Mesenchymal stem cell (in vitro differentiated cells and primary cell): Measurements from ENCODE around the gene C12orf60.

Experiments
- DNase-seq: peaks from one replicate; pipeline ENCODE4 v3.0.0-alpha.2; 2013
- H2AFZ ChIP-seq: one replicate; pipeline ENCODE4 v1.6.1; 2013; ENCODE audit warnings: low read depth, mild to moderate bottlenecking, control low read depth, inconsistent platforms, low read length, moderate library complexity
- H2AK5ac ChIP-seq: 2 replicates; pipeline ENCODE4 v1.6.1; 2013; ENCODE audit warnings: low read length, moderate library complexity, mild to moderate bottlenecking, inconsistent platforms; ENCODE audit not compliant: severe bottlenecking
- H2BK120ac ChIP-seq: one replicate; pipeline ENCODE4 v1.6.1; 2013; ENCODE audit warnings: low read depth, mild to moderate bottlenecking, inconsistent platforms, low read length, moderate library complexity
- H2BK12ac ChIP-seq, 2 experiments: one replicate each; pipeline ENCODE4 v1.6.1; 2013; ENCODE audit warnings: inconsistent platforms in 2 of 2, low read length in 2 of 2, mild to moderate bottlenecking in 2 of 2, moderate library complexity in 2 of 2, control low read depth in 1 of 2
- H2BK15ac ChIP-seq: one replicate; pipeline ENCODE4 v1.6.1; 2013; ENCODE audit warnings: mild to moderate bottlenecking, low read depth, inconsistent platforms; ENCODE audit not compliant: poor library complexity, severe bottlenecking
- H2BK5ac ChIP-seq: 2 replicates; pipeline ENCODE4 v1.6.1; 2013; ENCODE audit warnings: low read depth, mild to moderate bottlenecking, low read length, control low read depth, inconsistent platforms; ENCODE audit not compliant: poor library complexity, severe bottlenecking
- H3K14ac ChIP-seq, 2 experiments: one replicate each; pipeline ENCODE4 v1.6.1; 2013; ENCODE audit warnings: inconsistent platforms in 2 of 2, low read length in 2 of 2, control low read depth in 1 of 2, mild to moderate bottlenecking in 1 of 2, moderate library complexity in 1 of 2
- H3K18ac ChIP-seq, 2 experiments: one replicate each; pipeline ENCODE4 v1.6.1; 2013; ENCODE audit warnings: inconsistent platforms in 2 of 2, low read length in 2 of 2, control low read depth in 1 of 2, low read depth in 1 of 2, mild to moderate bottlenecking in 1 of 2
- H3K23ac ChIP-seq, 2 experiments: one replicate each; pipeline ENCODE4 v1.6.1; 2013; ENCODE audit warnings: inconsistent platforms in 2 of 2, low read length in 2 of 2, mild to moderate bottlenecking in 2 of 2, moderate library complexity in 2 of 2, control low read depth in 1 of 2
- H3K27ac ChIP-seq: 2 replicates; pipeline ENCODE4 v1.5.1; 2013; ENCODE audit warnings: mild to moderate bottlenecking, moderate library complexity, low read length, control low read depth, inconsistent platforms; ENCODE audit not compliant: poor library complexity, severe bottlenecking
- H3K27me3 ChIP-seq, 2 experiments: 2 replicates each; pipeline versions ENCODE4 v1.6.1 to v1.7.0; 2013; ENCODE audit warnings: low read length in 2 of 2, mild to moderate bottlenecking in 2 of 2, moderate library complexity in 2 of 2, control low read depth in 1 of 2, inconsistent platforms in 1 of 2; ENCODE audit not compliant: control insufficient read depth in 1 of 2, insufficient read depth in 1 of 2
- H3K36me3 ChIP-seq, 2 experiments: 2 replicates each; pipeline versions ENCODE4 v1.6.1 to v1.7.0; 2013; ENCODE audit warnings: low read length in 2 of 2, control low read depth in 1 of 2, inconsistent platforms in 1 of 2, low read depth in 1 of 2, mild to moderate bottlenecking in 1 of 2; ENCODE audit not compliant: insufficient read depth in 2 of 2, control insufficient read depth in 1 of 2
- H3K4ac ChIP-seq, 2 experiments: one replicate each; pipeline ENCODE4 v1.6.1; 2013; ENCODE audit warnings: inconsistent platforms in 2 of 2, low read length in 2 of 2, mild to moderate bottlenecking in 2 of 2, moderate library complexity in 2 of 2, control low read depth in 1 of 2, low read depth in 1 of 2
- H3K4me1 ChIP-seq: 2 replicates; pipeline ENCODE4 v1.6.1; 2013; ENCODE audit warnings: low read depth, low read length, control low read depth; ENCODE audit not compliant: control insufficient read depth, insufficient read depth
- H3K4me2 ChIP-seq: 2 replicates; pipeline ENCODE4 v1.6.1; 2013; ENCODE audit warnings: low read length, mild to moderate bottlenecking, inconsistent platforms; ENCODE audit not compliant: poor library complexity, severe bottlenecking
- H3K4me3 ChIP-seq, 2 experiments: 2 replicates each; pipeline versions ENCODE4 v1.5.1 to v1.7.0; 2013; ENCODE audit warnings: low read length in 2 of 2, mild to moderate bottlenecking in 2 of 2, control low read depth in 1 of 2, low read depth in 1 of 2; ENCODE audit not compliant: insufficient read depth in 1 of 2
- H3K79me1 ChIP-seq: replicated peaks from 2 replicates; pipeline ENCODE4 v1.6.1; 2013; ENCODE audit warnings: mild to moderate bottlenecking, control low read depth, low read length, inconsistent platforms; ENCODE audit not compliant: poor library complexity, severe bottlenecking
- H3K9ac ChIP-seq: 2 replicates; pipeline ENCODE4 v1.7.0; 2013; ENCODE audit warnings: mild to moderate bottlenecking, low read length, moderate library complexity
- H3K9me3 ChIP-seq: 2 replicates; pipeline ENCODE4 v1.7.0; 2013; ENCODE audit warnings: mild to moderate bottlenecking, low read length; ENCODE audit not compliant: control insufficient read depth
- H4K8ac ChIP-seq: one replicate; pipeline ENCODE4 v1.6.1; 2013; ENCODE audit warnings: inconsistent platforms, mild to moderate bottlenecking, low read length, moderate library complexity
- H4K91ac ChIP-seq: one replicate; pipeline ENCODE4 v1.6.1; 2013; ENCODE audit warnings: mild to moderate bottlenecking, low read length, inconsistent platforms
- WGBS: methylation state at CpG from one replicate; pipeline ENCODE4 v1.1.7; 2013; ENCODE audit warnings: mixed read lengths; 5-methylcytosine and 5-hydroxymethylcytosine counted together

C12orf60 gene

DNA sequence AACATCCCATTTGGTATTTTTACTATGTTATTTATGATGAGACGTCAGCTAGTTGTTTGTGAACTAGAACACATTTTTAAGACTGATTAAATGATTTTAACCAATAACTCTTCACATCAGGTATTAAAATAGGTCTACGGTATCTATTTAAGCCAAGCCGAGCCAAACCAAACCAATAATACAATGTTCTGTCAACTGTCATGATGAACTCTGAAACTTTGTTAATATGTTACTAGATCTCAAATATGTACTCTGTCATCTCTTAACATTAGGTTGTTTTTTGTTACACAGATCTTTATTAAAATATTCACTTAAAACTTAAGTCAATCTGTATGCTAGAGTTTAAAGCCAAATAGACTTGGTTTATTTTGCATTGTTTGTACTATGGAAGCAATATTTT, 38.8 kb downstream of the C12orf60 start:
- Histone ChIP-seq H3K9me3 (no peaks in the 10 kb centered on the region), H3K14ac (no peak overlapping the region)
- 83% methylated on average over 2 of the region's 3 CpGs for WGBS

DNA sequence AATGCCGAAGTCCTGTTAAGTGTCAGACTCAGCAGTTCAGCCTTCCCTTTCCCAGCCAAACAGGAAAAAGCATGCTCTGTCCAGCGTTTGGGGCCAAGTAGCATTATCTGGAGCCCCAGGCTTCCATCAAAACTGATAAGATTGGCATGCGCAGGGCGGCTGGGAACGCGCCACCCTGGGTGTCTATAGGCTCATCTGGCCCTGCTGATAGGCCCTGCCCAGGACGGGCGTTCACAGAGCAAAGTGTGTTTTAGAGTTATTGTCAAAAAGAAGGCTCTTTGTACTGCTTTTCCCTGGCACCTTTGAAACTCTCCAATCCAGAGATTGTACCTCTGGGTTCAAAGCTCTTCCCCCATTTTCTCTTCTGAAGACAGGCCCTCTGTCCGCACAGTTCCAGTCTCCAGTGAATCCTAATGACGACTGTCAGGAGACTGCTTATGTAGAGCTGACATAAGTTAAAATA, 40.0 kb downstream of the C12orf60 start, which contains the start of gene ART4:
Gene ART4, minus strand, starts transcription at position 102 of the 463 bp plus-strand sequence. CDS start 413 bp downstream, outside the sequence.
- peak within 1 kb of the TSS in 1 of 2 experiments; percentile 67 for H3K4ac ChIP-seq
- no peak within 1 kb of the TSS for H3K4me3 ChIP-seq
- H4K8ac ChIP-seq = no peak within 1 kb of the TSS
- no peak within 1 kb of the TSS for H2BK15ac ChIP-seq
- H3K27me3 ChIP-seq = no peaks in the 10 kb centered on the region
- no peak for DNase-seq
- no peak within 1 kb of the TSS for H4K91ac ChIP-seq
- peak within 1 kb of the TSS in 1 of 2 experiments; percentile 78 for H3K18ac ChIP-seq
- no peak within 1 kb of the TSS for H3K4me2 ChIP-seq
- no peaks in the 10 kb centered on the region for H3K9me3 ChIP-seq
- no peak within 1 kb of the TSS for H2BK5ac ChIP-seq
- H3K4me1 ChIP-seq = peaks cover 2% of the 10 kb centered on the region
- H3K79me1 ChIP-seq = no peaks in the 10 kb centered on the region
- no peak within 1 kb of the TSS for H2AFZ ChIP-seq
- no peak within 1 kb of the TSS for H3K23ac ChIP-seq
- H3K9ac ChIP-seq = no peak within 1 kb of the TSS
- no peaks in the 10 kb centered on the region for H3K36me3 ChIP-seq
- peak within 1 kb of the TSS in 1 of 2 experiments; percentile 88 for H2BK12ac ChIP-seq
- no peak within 1 kb of the TSS for H3K14ac ChIP-seq
- no peak within 1 kb of the TSS for H3K27ac ChIP-seq
- WGBS = 86% methylated on average over 10 of the region's 10 CpGs
- no peak within 1 kb of the TSS for H2AK5ac ChIP-seq
- H2BK120ac ChIP-seq = no peak within 1 kb of the TSS

More for the DNA sequence above, 38.8 kb downstream of the C12orf60 start:
- H3K27ac ChIP-seq = no peak overlapping the region
- H2BK12ac ChIP-seq = no peak overlapping the region
- DNase-seq = no peak
- no peak overlapping the region for H3K9ac ChIP-seq
- no peak overlapping the region for H3K4me2 ChIP-seq
- H3K4ac ChIP-seq = no peak overlapping the region
- no peaks in the 10 kb centered on the region for H3K79me1 ChIP-seq
- H2BK5ac ChIP-seq = no peak overlapping the region
- H2BK120ac ChIP-seq = no peak overlapping the region
- H3K27me3 ChIP-seq = no peaks in the 10 kb centered on the region
- H3K23ac ChIP-seq = no peak overlapping the region
- no peak overlapping the region for H3K18ac ChIP-seq
- H3K4me3 ChIP-seq = no peak overlapping the region
- no peak overlapping the region for H2AK5ac ChIP-seq
- H3K4me1 ChIP-seq = peaks cover 2% of the 10 kb centered on the region
- H3K36me3 ChIP-seq = no peaks in the 10 kb centered on the region
- no peak overlapping the region for H4K8ac ChIP-seq
- no peak overlapping the region for H4K91ac ChIP-seq
- H2BK15ac ChIP-seq = no peak overlapping the region
- H2AFZ ChIP-seq = no peak overlapping the region

- H3K9ac ChIP-seq = no peak overlapping the region
- no peak overlapping the region for H2BK120ac ChIP-seq
- no peak overlapping the region for H3K4me2 ChIP-seq
- H3K14ac ChIP-seq = no peak overlapping the region
- H3K79me1 ChIP-seq = no peaks in the 10 kb centered on the region
- H2AFZ ChIP-seq = no peak overlapping the region
- no peak overlapping the region for H3K27ac ChIP-seq
- H2BK12ac ChIP-seq = no peak overlapping the region
- no peak for DNase-seq
- no peaks in the 10 kb centered on the region for H3K27me3 ChIP-seq
- peaks cover 2% of the 10 kb centered on the region for H3K4me1 ChIP-seq
- no peak overlapping the region for H3K18ac ChIP-seq
- H2BK5ac ChIP-seq = no peak overlapping the region
- no peak overlapping the region for H2AK5ac ChIP-seq
- H4K91ac ChIP-seq = no peak overlapping the region
- no peak overlapping the region for H3K23ac ChIP-seq
- no peaks in the 10 kb centered on the region for H3K9me3 ChIP-seq
- H2BK15ac ChIP-seq = no peak overlapping the region
- no peak overlapping the region for H4K8ac ChIP-seq
- H3K4ac ChIP-seq = no peak overlapping the region
- H3K36me3 ChIP-seq = no peaks in the 10 kb centered on the region
- H3K4me3 ChIP-seq = no peak overlapping the region
These were observed 40.9 kb downstream of the C12orf60 start for GRCh38 chr12:14844401-14844800.

- Histone ChIP-seq H4K91ac (no peak overlapping the region), H2BK5ac (no peak overlapping the region), H2BK12ac (peak overlapping the region in 1 of 2 experiments; percentile 71), H3K4me1 (peaks cover 2% of the 10 kb centered on the region), H2BK120ac (no peak overlapping the region), H3K23ac (no peak overlapping the region), H3K4me2 (no peak overlapping the region), H3K9me3 (no peaks in the 10 kb centered on the region), H3K27ac (no peak overlapping the region), H3K18ac (no peak overlapping the region), H3K36me3 (no peaks in the 10 kb centered on the region), H3K79me1 (no peaks in the 10 kb centered on the region), H2AFZ (no peak overlapping the region), H3K9ac (no peak overlapping the region), H3K4me3 (no peak overlapping the region), H4K8ac (no peak overlapping the region), H3K27me3 (no peaks in the 10 kb centered on the region), H3K14ac (no peak overlapping the region), H3K4ac (no peak overlapping the region), H2BK15ac (no peak overlapping the region), H2AK5ac (no peak overlapping the region)
- DNase-seq = peak; percentile 75
- 6% methylated on average over 1 of the region's 3 CpGs for WGBS
These were observed 41.9 kb downstream of the C12orf60 start for GRCh38 chr12:14845350-14845750.
